Thoracic aorta (tissue), 2 donors: ENCODE results near the gene GINS1. TPM values are rescaled to one million over a fixed set of nuclear protein-coding genes. Genes with fewer than 3 reads are reported as not detected.

ENCODE experiments used
- ATAC-seq: fragments of 150-250 bp; one replicate; pipeline ENCODE4 v1.8.0; 2017; ENCODE audit warnings: low read depth; ENCODE audit not compliant: insufficient number of reproducible peaks, low FRiP score
- DNase-seq: peaks from one replicate; pipeline ENCODE4 v3.0.0-alpha.2; 2020; ENCODE audit warnings: low spot score
- H3K27ac ChIP-seq, 2 donors: fragments of 200-600 bp; sonication (generic); 1 replicate in 1 of 2; 2 replicates in 1 of 2; pipeline ENCODE4 v1.5.1; 2016; ENCODE audit warnings: mild to moderate bottlenecking in 2 of 2, moderate library complexity in 2 of 2
- H3K27me3 ChIP-seq: fragments of 200-600 bp; sonication (generic); replicated peaks from 2 replicates; pipeline ENCODE4 v1.6.0; 2016; ENCODE audit warnings: mild to moderate bottlenecking; ENCODE audit not compliant: insufficient read depth
- H3K36me3 ChIP-seq: fragments of 200-600 bp; sonication (generic); one replicate; pipeline ENCODE4 v1.5.1; 2016
- H3K4me1 ChIP-seq, 2 donors: fragments of 200-600 bp; sonication (generic); 1 replicate in 1 of 2; 2 replicates in 1 of 2; pipeline versions ENCODE4 v1.5.1 to v1.6.0; 2016; ENCODE audit warnings: low read depth in 2 of 2, mild to moderate bottlenecking in 1 of 2; ENCODE audit not compliant: control insufficient read depth in 1 of 2
- H3K4me3 ChIP-seq: fragments of 200-600 bp; sonication (generic); 2 replicates; pipeline ENCODE4 v1.5.1; 2016; ENCODE audit warnings: mild to moderate bottlenecking
- H3K9me3 ChIP-seq: fragments of 200-600 bp; sonication (generic); 2 replicates; pipeline ENCODE4 v1.5.1; 2016
- total RNA-seq, 2 donors: library from RNA; depleted of rRNA; stranded (reverse); fragments of >200 nt; gene quantifications; one replicate each; pipeline versions ENCODE4 v1.1.0 to v1.2.3, GENCODE V29; 2016
- TF ChIP-seq, protein P1 (sequence below): fragments of 200-600 bp; sonication (generic); IDR thresholded peaks from one replicate; pipeline ENCODE4 v1.5.1; 2019; ENCODE audit warnings: antibody characterized with exemption

The GINS1 gene
- total RNA-seq, 2 donors from 2014 or later = 0.41 TPM; not detected in 1

GRCh38 chr20:25364879-25365699 lies 42.4 kb upstream of the GINS1 start:
- no peaks in the 10 kb centered on the region for H3K36me3 ChIP-seq
- H3K4me1 ChIP-seq = no peaks in the 10 kb centered on the region
- H3K27ac ChIP-seq = no peak overlapping the region
- H3K9me3 ChIP-seq = no peaks in the 10 kb centered on the region
- H3K27me3 ChIP-seq = no peaks in the 10 kb centered on the region
- DNase-seq = no peak
- no peak for ATAC-seq
- TF ChIP-seq, protein P1, sequence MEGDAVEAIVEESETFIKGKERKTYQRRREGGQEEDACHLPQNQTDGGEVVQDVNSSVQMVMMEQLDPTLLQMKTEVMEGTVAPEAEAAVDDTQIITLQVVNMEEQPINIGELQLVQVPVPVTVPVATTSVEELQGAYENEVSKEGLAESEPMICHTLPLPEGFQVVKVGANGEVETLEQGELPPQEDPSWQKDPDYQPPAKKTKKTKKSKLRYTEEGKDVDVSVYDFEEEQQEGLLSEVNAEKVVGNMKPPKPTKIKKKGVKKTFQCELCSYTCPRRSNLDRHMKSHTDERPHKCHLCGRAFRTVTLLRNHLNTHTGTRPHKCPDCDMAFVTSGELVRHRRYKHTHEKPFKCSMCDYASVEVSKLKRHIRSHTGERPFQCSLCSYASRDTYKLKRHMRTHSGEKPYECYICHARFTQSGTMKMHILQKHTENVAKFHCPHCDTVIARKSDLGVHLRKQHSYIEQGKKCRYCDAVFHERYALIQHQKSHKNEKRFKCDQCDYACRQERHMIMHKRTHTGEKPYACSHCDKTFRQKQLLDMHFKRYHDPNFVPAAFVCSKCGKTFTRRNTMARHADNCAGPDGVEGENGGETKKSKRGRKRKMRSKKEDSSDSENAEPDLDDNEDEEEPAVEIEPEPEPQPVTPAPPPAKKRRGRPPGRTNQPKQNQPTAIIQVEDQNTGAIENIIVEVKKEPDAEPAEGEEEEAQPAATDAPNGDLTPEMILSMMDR = no peak
- no peak overlapping the region for H3K4me3 ChIP-seq

DNA sequence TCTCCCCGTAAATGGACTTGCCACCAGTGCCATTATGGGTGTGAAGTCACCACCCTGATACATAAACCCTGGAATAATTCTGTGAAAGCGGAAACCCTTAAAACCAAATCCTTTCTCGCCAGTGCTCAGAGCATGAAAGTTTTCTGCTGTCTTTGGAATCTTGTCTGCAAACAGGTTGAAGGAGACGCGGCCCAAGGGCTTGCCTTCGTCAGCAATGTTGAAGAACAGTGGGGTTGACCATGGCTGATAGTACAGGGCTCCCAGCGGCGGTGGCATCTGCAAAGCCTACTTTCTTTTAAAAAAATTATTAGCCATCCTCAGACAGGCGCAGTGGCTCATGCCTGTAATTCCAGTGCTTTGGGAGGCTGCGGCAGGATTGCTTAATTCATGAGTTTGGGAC lies 38.9 kb upstream of the GINS1 start:
- ATAC-seq (no peak), DNase-seq (no peak)
- Histone ChIP-seq H3K27me3 (no peaks in the 10 kb centered on the region), H3K4me1 (no peaks in the 10 kb centered on the region), H3K36me3 (no peaks in the 10 kb centered on the region), H3K4me3 (no peak overlapping the region), H3K9me3 (no peaks in the 10 kb centered on the region), H3K27ac (no peak overlapping the region)
- TF ChIP-seq, protein P1 = no peak

DNA sequence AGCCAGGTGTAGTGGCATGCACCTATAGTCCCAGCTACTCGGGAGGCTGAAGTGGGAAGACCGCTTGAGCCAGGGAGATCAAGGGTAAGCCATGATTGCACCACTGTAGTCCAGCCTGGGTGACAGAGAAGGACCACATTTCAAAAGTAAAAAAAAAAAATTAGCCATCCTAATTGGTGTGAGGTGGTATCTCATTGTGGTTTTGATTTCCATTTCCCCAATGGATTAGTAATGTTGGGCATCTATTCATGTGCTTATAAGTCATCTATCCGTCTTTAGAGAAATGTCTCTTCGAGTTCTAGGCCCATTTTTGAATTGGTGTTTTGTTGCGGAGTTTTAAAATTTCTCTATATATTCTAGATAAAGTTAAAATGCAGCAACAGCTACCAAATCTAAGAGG lies 38.5 kb upstream of the GINS1 start:
- TF ChIP-seq, protein P1 = no peak
- no peak for DNase-seq
- H3K4me1 ChIP-seq = no peaks in the 10 kb centered on the region
- ATAC-seq = no peak
- H3K4me3 ChIP-seq = no peak overlapping the region
- no peaks in the 10 kb centered on the region for H3K36me3 ChIP-seq
- H3K27ac ChIP-seq = no peak overlapping the region
- H3K9me3 ChIP-seq = no peaks in the 10 kb centered on the region
- H3K27me3 ChIP-seq = no peaks in the 10 kb centered on the region

DNA sequence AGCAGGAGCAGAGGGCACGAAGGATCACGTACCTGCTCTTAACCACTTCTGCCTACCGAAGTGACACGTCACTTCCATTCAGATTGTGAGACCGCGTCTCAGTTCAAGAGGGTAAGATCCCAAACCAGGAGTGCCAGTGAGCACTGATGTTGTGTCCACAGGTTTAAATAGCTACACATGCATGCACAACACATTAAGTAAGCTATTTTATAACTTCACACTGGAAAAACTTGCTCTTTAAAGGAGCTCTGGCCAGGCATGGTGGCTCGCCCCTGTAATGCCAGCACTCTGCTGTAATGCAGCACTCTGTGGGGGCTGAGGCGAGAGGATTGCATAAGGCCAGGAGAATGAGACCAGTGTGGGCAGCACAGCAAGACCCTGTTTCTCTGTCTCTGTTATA lies 37.9 kb upstream of the GINS1 start:
- ATAC-seq = no peak
- H3K27ac ChIP-seq = no peak overlapping the region

DNA sequence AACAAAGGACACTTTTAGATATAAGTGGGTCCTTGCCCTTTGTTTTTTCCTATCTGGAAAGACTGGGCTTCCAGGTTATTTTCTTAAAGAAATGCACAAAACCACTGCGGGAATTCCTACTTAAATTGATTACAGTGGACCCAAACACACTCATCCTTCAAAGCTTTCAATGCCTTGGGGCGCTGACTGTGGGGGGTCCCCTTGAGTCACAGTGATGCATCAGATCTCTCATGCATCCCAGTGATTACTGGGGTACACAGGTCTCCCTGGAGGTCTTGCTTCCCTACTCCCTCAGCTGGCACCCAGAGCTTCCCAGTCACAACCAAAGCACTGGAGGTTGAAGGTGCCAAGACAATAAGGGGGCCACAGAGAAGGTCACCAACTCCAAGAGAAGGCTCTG lies 37.5 kb upstream of the GINS1 start:
- TF ChIP-seq, protein P1 = no peak
- no peak for DNase-seq
- Histone ChIP-seq H3K4me3 (no peak overlapping the region), H3K27me3 (no peaks in the 10 kb centered on the region), H3K27ac (no peak overlapping the region), H3K4me1 (no peaks in the 10 kb centered on the region), H3K36me3 (no peaks in the 10 kb centered on the region), H3K9me3 (no peaks in the 10 kb centered on the region)
- ATAC-seq = no peak

More for the DNA sequence above, 37.9 kb upstream of the GINS1 start:
- Histone ChIP-seq H3K27me3 (no peaks in the 10 kb centered on the region), H3K4me1 (no peaks in the 10 kb centered on the region), H3K36me3 (no peaks in the 10 kb centered on the region), H3K9me3 (no peaks in the 10 kb centered on the region), H3K4me3 (no peak overlapping the region)
- TF ChIP-seq, protein P1 = no peak
- DNase-seq = no peak
